Cardiac fibroblast (primary cell): ENCODE data around the gene NEDD4L.

Source experiments
- DNase-seq, 2 donors: peaks; one replicate each; pipeline versions ENCODE4 v3.0.0 to v3.0.0-alpha.2; 2010; ENCODE audit warnings: low read depth in 2 of 2
- H3K4me3 ChIP-seq, 2 donors: replicated peaks in 1 of 2; 1 replicate in 1 of 2; 2 replicates in 1 of 2; pipeline ENCODE4 v1.5.1; 2011; ENCODE audit warnings: low read depth in 2 of 2, low read length in 2 of 2, mild to moderate bottlenecking in 2 of 2, moderate library complexity in 1 of 2
- CTCF ChIP-seq: IDR thresholded peaks from one replicate; pipeline ENCODE4 v1.5.1; 2011; ENCODE audit warnings: low read depth, mild to moderate bottlenecking, low read length, inconsistent platforms

NEDD4L gene

DNA sequence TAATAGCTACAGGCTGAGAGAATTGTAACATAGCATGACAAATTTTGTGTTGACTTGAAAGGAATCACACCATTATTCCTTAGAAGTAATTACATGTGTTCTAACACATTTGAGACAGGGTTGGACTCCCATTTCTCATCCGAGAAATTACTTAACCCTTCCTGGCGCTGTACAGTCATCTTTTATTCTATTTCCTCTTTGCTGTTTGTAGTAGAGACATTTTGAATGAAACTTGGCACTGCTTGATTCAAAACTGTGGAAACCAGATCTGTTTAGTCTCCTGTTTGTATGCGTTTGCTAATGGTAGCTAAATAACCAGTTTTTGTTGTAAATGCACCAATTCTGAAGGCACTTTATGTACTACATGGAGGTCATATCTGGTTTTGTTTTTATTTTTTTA, 352.9 kb downstream of the NEDD4L start:
- DNase-seq = peak in 1 of 2 donors; percentile 15
- no peak for TF ChIP-seq CTCF
- no peak overlapping the region for H3K4me3 ChIP-seq

DNA sequence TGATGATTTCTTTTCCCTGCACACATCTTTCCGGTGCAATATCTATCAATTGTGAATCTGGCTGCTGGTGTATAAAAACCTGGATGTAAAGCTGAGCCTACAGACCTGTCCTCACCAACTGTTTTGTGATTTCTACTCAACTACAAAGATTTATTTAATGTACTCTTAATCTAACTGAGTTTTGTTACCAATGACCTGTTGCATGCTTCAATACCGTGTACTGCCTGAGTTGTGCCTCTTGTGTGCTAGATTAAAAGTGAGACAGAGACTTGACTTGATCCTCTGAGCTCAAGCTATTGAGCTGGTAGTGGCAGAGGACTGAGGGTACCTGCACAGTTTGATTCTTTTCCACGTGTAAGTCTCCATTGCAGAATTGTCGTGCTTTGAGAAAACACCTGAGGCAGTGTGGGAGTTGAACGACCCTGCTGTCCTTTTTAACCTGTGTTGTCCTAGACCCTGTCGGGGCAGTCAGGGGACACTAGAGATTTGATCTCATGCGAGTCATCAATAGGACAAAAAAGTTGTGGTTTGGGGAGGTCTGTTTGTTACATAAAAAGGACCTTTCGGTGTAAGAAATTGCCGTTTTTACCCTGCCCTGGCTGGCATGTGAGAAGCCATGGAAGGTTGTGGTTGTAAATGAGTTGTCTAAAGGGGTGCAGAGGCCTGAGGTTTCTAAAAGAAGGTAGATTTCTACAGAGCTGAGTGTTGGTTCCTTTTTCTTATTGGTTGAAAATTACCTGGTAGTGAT, 353.5 kb downstream of the NEDD4L start:
- no peak for TF ChIP-seq CTCF
- H3K4me3 ChIP-seq = no peak overlapping the region
- DNase-seq = no peak

- DNase-seq = no peak
- no peak for TF ChIP-seq CTCF
- H3K4me3 ChIP-seq = no peak overlapping the region
Measured at GRCh38 chr18:58398648-58399398, 354.8 kb downstream of the NEDD4L start.

- no peak overlapping the region for H3K4me3 ChIP-seq
- peak; percentile 15 to 19 for DNase-seq
- no peak for TF ChIP-seq CTCF
Measured at GRCh38 chr18:58400331-58400870, 356.4 kb downstream of the NEDD4L start.

GRCh38 chr18:58401191-58401590, 357.2 kb downstream of the NEDD4L start:
- DNase-seq = no peak
- no peak overlapping the region for H3K4me3 ChIP-seq
- no peak for TF ChIP-seq CTCF

DNA sequence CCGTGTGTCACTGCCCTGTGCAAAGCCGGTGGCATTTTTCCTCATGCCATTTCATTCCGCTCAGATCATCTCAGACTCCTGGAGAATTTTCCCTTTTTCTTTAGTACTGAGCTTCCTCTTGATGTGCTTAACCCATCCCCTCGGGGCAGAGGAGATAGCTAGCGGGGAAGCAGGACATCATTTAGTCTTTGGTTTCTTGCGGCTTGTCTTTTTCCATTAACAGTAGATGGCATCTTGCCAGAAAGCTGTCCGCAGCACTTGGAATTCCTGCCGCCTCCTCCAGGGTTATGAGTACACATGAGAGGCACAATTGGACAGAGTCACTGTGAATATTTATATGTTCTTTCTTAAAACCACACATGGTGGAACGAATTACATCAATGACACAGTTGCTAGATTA, 358.2 kb downstream of the NEDD4L start:
- peak; percentile 74 to 79 for DNase-seq
- H3K4me3 ChIP-seq = no peak overlapping the region
- TF ChIP-seq CTCF = no peak
